ENCODE data around the gene CDC25B. TPM values are rescaled to one million over a fixed set of nuclear protein-coding genes. Genes with fewer than 3 reads are reported as not detected.

CDC25B gene
- total and polyA plus RNA-seq, 2 of the 13 experiments (the other 11 are each of a cell fraction or from before 2014, with no cell fraction given), result 14.5 to 19.4 TPM

DNA sequence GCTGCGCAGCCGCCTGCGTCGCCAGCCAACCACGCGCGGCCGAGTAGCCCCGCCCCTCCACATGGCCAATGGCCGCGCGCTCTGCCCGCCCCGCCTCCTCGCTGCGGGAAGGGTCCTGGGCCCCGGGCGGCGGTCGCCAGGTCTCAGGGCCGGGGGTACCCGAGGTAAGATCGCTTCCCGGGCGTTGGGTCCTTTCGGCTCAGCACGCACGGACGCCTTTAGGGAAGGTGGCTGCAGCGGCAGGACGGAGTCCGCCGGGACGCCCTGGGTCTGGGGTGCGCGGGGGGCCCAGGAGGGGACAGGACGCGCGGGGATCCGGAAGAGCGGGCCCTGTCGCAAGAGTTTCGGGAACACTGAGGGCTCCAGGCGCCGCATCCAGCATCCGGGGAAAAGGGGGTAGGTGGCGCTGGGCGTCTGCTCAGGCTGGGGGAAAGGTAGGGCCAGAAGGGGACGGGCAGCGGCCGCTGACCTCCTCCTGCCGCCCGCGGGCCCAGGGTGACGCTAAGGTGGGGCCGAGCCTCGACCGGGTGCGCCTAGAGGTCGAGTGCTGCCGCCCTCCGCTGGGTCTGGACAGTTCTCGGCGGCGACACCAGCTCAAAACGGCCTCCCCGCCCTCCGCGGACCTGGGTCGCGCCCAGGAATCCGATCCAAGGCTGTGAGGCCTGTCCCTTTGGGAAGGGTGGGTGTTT lies 50.8 kb downstream of the CDC25B start, which contains the start of gene MAVS (continued):
- TF ChIP-seq, protein P1, sequence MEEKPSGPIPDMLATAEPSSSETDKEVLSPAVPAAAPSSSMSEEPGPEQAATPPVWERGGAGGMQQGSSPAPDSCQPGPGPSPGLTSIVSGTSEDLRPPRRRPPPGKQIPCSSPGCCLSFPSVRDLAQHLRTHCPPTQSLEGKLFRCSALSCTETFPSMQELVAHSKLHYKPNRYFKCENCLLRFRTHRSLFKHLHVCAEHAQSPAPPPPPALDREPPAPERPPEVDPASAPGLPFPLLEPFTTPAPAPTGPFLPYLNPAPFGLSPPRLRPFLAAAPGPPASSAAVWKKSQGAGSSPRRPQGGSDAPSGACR (CRISPR knock-in tag; IDR thresholded peaks at IDR 0.05), result peak; percentile 98
- TF ChIP-seq CC2D1A (CRISPR knock-in tag; IDR thresholded peaks at IDR 0.05) (no peak), ZNF616 (CRISPR knock-in tag; IDR thresholded peaks at IDR 0.05; ENCODE audit: low read depth) (peak; percentile 75; the same call in 1 of the 2 replicates), ZNF841 (CRISPR knock-in tag; IDR thresholded peaks at IDR 0.05; ENCODE audit: borderline replicate concordance) (no peak), ZNF75D (CRISPR knock-in tag; IDR thresholded peaks at IDR 0.05; ENCODE audit: borderline replicate concordance) (no peak), ZNF652 (CRISPR knock-in tag; IDR thresholded peaks at IDR 0.05; ENCODE audit: borderline replicate concordance, low read depth) (no peak; the same call in 1 of the 2 replicates), SCMH1 (CRISPR knock-in tag; IDR thresholded peaks at IDR 0.05; ENCODE audit: borderline replicate concordance) (no peak), ZNF34 (CRISPR knock-in tag; IDR thresholded peaks at IDR 0.05; ENCODE audit: borderline replicate concordance) (peak; percentile 30; the same call in 1 of the 2 replicates), SRY (CRISPR knock-in tag; IDR thresholded peaks at IDR 0.05) (peak; percentile 90), ZNF768 (CRISPR knock-in tag; IDR thresholded peaks at IDR 0.05) (peak; percentile 82; the same call in 1 of the 2 replicates)
- TF ChIP-seq, protein P2, sequence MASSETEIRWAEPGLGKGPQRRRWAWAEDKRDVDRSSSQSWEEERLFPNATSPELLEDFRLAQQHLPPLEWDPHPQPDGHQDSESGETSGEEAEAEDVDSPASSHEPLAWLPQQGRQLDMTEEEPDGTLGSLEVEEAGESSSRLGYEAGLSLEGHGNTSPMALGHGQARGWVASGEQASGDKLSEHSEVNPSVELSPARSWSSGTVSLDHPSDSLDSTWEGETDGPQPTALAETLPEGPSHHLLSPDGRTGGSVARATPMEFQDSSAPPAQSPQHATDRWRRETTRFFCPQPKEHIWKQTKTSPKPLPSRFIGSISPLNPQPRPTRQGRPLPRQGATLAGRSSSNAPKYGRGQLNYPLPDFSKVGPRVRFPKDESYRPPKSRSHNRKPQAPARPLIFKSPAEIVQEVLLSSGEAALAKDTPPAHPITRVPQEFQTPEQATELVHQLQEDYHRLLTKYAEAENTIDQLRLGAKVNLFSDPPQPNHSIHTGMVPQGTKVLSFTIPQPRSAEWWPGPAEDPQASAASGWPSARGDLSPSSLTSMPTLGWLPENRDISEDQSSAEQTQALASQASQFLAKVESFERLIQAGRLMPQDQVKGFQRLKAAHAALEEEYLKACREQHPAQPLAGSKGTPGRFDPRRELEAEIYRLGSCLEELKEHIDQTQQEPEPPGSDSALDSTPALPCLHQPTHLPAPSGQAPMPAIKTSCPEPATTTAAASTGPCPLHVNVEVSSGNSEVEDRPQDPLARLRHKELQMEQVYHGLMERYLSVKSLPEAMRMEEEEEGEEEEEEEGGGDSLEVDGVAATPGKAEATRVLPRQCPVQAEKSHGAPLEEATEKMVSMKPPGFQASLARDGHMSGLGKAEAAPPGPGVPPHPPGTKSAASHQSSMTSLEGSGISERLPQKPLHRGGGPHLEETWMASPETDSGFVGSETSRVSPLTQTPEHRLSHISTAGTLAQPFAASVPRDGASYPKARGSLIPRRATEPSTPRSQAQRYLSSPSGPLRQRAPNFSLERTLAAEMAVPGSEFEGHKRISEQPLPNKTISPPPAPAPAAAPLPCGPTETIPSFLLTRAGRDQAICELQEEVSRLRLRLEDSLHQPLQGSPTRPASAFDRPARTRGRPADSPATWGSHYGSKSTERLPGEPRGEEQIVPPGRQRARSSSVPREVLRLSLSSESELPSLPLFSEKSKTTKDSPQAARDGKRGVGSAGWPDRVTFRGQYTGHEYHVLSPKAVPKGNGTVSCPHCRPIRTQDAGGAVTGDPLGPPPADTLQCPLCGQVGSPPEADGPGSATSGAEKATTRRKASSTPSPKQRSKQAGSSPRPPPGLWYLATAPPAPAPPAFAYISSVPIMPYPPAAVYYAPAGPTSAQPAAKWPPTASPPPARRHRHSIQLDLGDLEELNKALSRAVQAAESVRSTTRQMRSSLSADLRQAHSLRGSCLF (CRISPR knock-in tag; IDR thresholded peaks at IDR 0.05; ENCODE audit: borderline replicate concordance), result no peak; the same call in none of the 2 replicates
- TF ChIP-seq, protein P3, sequence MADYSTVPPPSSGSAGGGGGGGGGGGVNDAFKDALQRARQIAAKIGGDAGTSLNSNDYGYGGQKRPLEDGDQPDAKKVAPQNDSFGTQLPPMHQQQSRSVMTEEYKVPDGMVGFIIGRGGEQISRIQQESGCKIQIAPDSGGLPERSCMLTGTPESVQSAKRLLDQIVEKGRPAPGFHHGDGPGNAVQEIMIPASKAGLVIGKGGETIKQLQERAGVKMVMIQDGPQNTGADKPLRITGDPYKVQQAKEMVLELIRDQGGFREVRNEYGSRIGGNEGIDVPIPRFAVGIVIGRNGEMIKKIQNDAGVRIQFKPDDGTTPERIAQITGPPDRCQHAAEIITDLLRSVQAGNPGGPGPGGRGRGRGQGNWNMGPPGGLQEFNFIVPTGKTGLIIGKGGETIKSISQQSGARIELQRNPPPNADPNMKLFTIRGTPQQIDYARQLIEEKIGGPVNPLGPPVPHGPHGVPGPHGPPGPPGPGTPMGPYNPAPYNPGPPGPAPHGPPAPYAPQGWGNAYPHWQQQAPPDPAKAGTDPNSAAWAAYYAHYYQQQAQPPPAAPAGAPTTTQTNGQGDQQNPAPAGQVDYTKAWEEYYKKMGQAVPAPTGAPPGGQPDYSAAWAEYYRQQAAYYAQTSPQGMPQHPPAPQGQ (CRISPR knock-in tag; IDR thresholded peaks at IDR 0.05; ENCODE audit: borderline replicate concordance), result no peak
- TF ChIP-seq, protein P4, sequence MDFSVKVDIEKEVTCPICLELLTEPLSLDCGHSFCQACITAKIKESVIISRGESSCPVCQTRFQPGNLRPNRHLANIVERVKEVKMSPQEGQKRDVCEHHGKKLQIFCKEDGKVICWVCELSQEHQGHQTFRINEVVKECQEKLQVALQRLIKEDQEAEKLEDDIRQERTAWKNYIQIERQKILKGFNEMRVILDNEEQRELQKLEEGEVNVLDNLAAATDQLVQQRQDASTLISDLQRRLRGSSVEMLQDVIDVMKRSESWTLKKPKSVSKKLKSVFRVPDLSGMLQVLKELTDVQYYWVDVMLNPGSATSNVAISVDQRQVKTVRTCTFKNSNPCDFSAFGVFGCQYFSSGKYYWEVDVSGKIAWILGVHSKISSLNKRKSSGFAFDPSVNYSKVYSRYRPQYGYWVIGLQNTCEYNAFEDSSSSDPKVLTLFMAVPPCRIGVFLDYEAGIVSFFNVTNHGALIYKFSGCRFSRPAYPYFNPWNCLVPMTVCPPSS (IDR thresholded peaks at IDR 0.05), result no peak
- TF ChIP-seq, protein P5, sequence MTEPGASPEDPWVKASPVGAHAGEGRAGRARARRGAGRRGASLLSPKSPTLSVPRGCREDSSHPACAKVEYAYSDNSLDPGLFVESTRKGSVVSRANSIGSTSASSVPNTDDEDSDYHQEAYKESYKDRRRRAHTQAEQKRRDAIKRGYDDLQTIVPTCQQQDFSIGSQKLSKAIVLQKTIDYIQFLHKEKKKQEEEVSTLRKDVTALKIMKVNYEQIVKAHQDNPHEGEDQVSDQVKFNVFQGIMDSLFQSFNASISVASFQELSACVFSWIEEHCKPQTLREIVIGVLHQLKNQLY (CRISPR knock-in tag; IDR thresholded peaks at IDR 0.05), result no peak; the same call in 1 of the 2 replicates
- TF ChIP-seq, protein P6, sequence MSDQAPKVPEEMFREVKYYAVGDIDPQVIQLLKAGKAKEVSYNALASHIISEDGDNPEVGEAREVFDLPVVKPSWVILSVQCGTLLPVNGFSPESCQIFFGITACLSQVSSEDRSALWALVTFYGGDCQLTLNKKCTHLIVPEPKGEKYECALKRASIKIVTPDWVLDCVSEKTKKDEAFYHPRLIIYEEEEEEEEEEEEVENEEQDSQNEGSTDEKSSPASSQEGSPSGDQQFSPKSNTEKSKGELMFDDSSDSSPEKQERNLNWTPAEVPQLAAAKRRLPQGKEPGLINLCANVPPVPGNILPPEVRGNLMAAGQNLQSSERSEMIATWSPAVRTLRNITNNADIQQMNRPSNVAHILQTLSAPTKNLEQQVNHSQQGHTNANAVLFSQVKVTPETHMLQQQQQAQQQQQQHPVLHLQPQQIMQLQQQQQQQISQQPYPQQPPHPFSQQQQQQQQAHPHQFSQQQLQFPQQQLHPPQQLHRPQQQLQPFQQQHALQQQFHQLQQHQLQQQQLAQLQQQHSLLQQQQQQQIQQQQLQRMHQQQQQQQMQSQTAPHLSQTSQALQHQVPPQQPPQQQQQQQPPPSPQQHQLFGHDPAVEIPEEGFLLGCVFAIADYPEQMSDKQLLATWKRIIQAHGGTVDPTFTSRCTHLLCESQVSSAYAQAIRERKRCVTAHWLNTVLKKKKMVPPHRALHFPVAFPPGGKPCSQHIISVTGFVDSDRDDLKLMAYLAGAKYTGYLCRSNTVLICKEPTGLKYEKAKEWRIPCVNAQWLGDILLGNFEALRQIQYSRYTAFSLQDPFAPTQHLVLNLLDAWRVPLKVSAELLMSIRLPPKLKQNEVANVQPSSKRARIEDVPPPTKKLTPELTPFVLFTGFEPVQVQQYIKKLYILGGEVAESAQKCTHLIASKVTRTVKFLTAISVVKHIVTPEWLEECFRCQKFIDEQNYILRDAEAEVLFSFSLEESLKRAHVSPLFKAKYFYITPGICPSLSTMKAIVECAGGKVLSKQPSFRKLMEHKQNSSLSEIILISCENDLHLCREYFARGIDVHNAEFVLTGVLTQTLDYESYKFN (CRISPR knock-in tag; conservative IDR thresholded peaks at IDR 0.05), result peak; percentile 57

Data from HepG2 (cell line).